KMS-11 (cell line): ENCODE measurements around the gene LRWD1.

ENCODE experiments used
- H2AFZ ChIP-seq: fragments of 200-600 bp; sonication (generic); 2 replicates; pipeline ENCODE4 v1.6.1; 2016; ENCODE audit warnings: antibody characterized with exemption, mixed run types, low read depth
- H3K27ac ChIP-seq: fragments of 200-600 bp; sonication (generic); 2 replicates; pipeline ENCODE4 v1.6.1; 2016; ENCODE audit warnings: mild to moderate bottlenecking, mixed run types
- H3K27me3 ChIP-seq: fragments of 200-600 bp; sonication (generic); 2 replicates; pipeline ENCODE4 v1.6.1; 2017; ENCODE audit warnings: mild to moderate bottlenecking, low read depth, mixed run types, moderate library complexity; ENCODE audit not compliant: insufficient read depth
- H3K36me3 ChIP-seq: fragments of 200-600 bp; sonication (generic); 2 replicates; pipeline ENCODE4 v1.6.1; 2017; ENCODE audit warnings: mild to moderate bottlenecking, mixed run types; ENCODE audit not compliant: insufficient read depth
- H3K4me1 ChIP-seq: fragments of 200-600 bp; sonication (generic); 2 replicates; pipeline ENCODE4 v1.6.1; 2016; ENCODE audit warnings: mild to moderate bottlenecking, low read depth, mixed run types; ENCODE audit not compliant: poor library complexity, severe bottlenecking
- H3K4me2 ChIP-seq: fragments of 200-600 bp; sonication (generic); 2 replicates; pipeline ENCODE4 v1.7.0; 2016; ENCODE audit warnings: mild to moderate bottlenecking, mixed run types
- H3K4me3 ChIP-seq: fragments of 200-600 bp; sonication (generic); IDR thresholded peaks from 2 replicates; pipeline ENCODE4 v1.6.1; 2017; ENCODE audit warnings: low read depth, low read length, mixed read lengths; ENCODE audit not compliant: insufficient read depth
- H3K79me2 ChIP-seq: fragments of 200-600 bp; sonication (generic); 2 replicates; pipeline ENCODE4 v1.6.1; 2016; ENCODE audit warnings: low read depth, mixed run types; ENCODE audit not compliant: insufficient read depth
- H3K9ac ChIP-seq: fragments of 200-600 bp; sonication (generic); 2 replicates; pipeline ENCODE4 v1.6.1; 2016; ENCODE audit warnings: mild to moderate bottlenecking, mixed run types
- H4K20me1 ChIP-seq: fragments of 200-600 bp; sonication (generic); 2 replicates; pipeline ENCODE4 v1.6.1; 2016; ENCODE audit warnings: mild to moderate bottlenecking, mixed run types; ENCODE audit not compliant: insufficient read depth
- TF ChIP-seq, protein P1 (sequence below): fragments of 200-600 bp; sonication (generic); conservative IDR thresholded peaks from 2 replicates; pipeline ENCODE4 v1.6.1; 2017; ENCODE audit warnings: low read depth, mild to moderate bottlenecking, antibody characterized with exemption, low read length, moderate library complexity, mixed read lengths

Gene LRWD1

GRCh38 chr7:102429141-102429899, 35.5 kb upstream of the LRWD1 start:
- H3K27me3 ChIP-seq, result no peaks in the 10 kb centered on the region
- no peak overlapping the region for H3K4me3 ChIP-seq
- H2AFZ ChIP-seq, result no peak overlapping the region
- H4K20me1 ChIP-seq, result no peaks in the 10 kb centered on the region
- H3K27ac ChIP-seq, result peak overlapping the region; percentile 100
- H3K79me2 ChIP-seq, result peaks cover 29% of the 10 kb centered on the region
- no peaks in the 10 kb centered on the region for H3K36me3 ChIP-seq
- peak overlapping the region; percentile 92; the same call in 1 of the 2 replicates for H3K4me2 ChIP-seq
- H3K4me1 ChIP-seq, result peaks cover 83% of the 10 kb centered on the region
- TF ChIP-seq, protein P1, sequence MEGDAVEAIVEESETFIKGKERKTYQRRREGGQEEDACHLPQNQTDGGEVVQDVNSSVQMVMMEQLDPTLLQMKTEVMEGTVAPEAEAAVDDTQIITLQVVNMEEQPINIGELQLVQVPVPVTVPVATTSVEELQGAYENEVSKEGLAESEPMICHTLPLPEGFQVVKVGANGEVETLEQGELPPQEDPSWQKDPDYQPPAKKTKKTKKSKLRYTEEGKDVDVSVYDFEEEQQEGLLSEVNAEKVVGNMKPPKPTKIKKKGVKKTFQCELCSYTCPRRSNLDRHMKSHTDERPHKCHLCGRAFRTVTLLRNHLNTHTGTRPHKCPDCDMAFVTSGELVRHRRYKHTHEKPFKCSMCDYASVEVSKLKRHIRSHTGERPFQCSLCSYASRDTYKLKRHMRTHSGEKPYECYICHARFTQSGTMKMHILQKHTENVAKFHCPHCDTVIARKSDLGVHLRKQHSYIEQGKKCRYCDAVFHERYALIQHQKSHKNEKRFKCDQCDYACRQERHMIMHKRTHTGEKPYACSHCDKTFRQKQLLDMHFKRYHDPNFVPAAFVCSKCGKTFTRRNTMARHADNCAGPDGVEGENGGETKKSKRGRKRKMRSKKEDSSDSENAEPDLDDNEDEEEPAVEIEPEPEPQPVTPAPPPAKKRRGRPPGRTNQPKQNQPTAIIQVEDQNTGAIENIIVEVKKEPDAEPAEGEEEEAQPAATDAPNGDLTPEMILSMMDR, result no peak
- H3K9ac ChIP-seq, result no peak overlapping the region

DNA sequence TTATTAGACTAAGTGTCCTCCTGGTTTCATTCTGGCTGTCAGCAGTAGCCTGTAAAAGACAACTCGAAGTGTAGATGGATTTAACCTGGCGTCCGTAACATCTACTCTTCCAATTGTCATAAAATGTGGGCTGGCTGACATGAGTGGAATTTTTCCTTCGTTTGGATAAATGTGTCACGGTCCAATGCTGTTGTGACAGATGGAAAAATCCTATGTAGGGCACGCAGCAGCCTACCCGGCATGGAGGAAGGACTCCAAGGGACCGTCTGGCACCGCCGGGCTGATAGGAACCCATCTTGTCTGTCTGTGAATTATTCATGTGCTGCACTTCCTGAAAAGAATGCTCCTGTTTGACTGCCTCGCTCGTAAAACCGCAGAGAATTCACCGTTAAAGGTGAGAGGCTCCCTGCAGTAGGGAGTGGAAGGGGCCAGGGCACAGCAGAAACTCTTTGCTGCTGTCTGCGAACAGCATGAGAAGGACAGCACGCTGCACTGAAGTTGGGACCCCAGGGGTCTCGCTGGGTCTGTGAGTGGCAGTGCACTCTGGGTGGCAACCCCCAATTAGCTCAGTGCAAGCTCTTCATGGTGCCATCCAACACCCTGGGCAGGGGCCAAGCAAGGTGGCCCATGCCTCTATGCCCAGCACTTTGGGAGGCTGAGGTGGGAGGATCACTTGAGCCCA, 33.0 kb upstream of the LRWD1 start:
- H3K27ac ChIP-seq, result peak overlapping the region; percentile 97
- peak overlapping the region; percentile 88 for H3K9ac ChIP-seq
- H3K27me3 ChIP-seq, result no peaks in the 10 kb centered on the region
- H4K20me1 ChIP-seq, result no peaks in the 10 kb centered on the region
- peaks cover 53% of the 10 kb centered on the region for H3K79me2 ChIP-seq
- 0 out of 2 replicates have a peak overlapping the region, but pooled peaks have one; percentile 7 for H2AFZ ChIP-seq
- no peaks in the 10 kb centered on the region; the same call in 1 of the 2 replicates for H3K36me3 ChIP-seq
- no peak overlapping the region for H3K4me3 ChIP-seq
- peak overlapping the region; percentile 90 for H3K4me2 ChIP-seq
- H3K4me1 ChIP-seq, result peaks cover 80% of the 10 kb centered on the region
- TF ChIP-seq, protein P1, result no peak

DNA sequence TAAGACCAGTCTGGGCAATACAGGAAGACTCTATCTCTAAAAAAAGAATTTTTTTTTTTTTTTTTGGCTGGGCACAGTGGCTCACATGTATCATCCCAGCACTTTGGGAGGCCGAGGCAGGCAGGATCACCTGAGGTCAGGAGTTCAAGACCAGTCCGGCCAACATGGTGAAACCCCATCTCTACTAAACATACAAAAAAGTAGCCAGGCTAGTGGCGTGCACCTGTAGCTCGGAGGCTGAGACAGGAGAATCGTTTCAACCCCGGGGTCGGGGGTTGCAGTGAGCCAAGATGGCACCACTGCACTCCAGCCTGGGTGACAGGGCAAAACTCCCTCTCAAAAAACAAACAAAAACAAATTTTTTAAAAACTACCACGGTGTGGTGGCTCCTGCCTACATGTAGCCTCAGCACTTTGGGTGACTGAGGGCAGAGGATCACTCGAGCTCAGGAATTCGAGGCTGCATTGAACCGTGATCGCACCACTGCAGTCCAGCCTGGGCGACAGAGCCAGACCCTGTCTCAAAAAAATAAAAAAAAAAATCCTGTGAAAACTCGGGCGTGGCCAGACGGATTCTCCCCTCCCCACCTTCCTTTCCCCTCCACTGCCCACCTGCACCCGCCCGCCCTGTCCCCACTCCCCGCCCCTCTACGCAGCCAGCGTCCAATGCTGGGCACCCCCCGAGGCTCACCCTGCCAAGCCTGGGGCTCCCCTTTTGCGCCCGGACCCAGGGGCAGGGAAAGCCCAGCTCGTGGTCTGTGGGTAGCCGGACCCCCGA, 32.2 kb upstream of the LRWD1 start:
- Histone ChIP-seq H3K27me3 (no peaks in the 10 kb centered on the region), H2AFZ (no peak overlapping the region), H3K27ac (peak overlapping the region; percentile 97), H3K4me2 (peak overlapping the region; percentile 90), H3K79me2 (peaks cover 58% of the 10 kb centered on the region), H3K9ac (peak overlapping the region; percentile 88), H3K4me3 (no peak overlapping the region), H3K36me3 (peaks cover 2% of the 10 kb centered on the region; the same call in 1 of the 2 replicates), H3K4me1 (peaks cover 80% of the 10 kb centered on the region), H4K20me1 (no peaks in the 10 kb centered on the region)
- TF ChIP-seq, protein P1, result no peak

GRCh38 chr7:102433219-102434038, 31.4 kb upstream of the LRWD1 start, which contains the start of gene ORAI2:
TSS of gene ORAI2 (plus strand) at chr7:102433575. CDS start at chr7:102438957, 5,382 bp downstream.
- Histone ChIP-seq H3K36me3 (peaks cover 3% of the 10 kb centered on the region; the same call in 1 of the 2 replicates), H3K4me3 (peak within 1 kb of the TSS; percentile 42), H3K4me1 (peaks cover 80% of the 10 kb centered on the region), H3K9ac (peak within 1 kb of the TSS; percentile 88), H2AFZ (peak within 1 kb of the TSS; percentile 34; the same call in 1 of the 2 replicates), H3K27ac (peak within 1 kb of the TSS; percentile 97), H3K79me2 (peaks cover 58% of the 10 kb centered on the region), H4K20me1 (no peaks in the 10 kb centered on the region), H3K27me3 (no peaks in the 10 kb centered on the region), H3K4me2 (peak within 1 kb of the TSS; percentile 90)
- TF ChIP-seq, protein P1, result no peak
